Vagina (tissue), 2 donors: ENCODE data around the gene BUB3.

Source experiments
- CTCF ChIP-seq, 3 experiments: fragments of 450-650 bp in 2 of 3; fragments of 200-600 bp in 1 of 3; sonication (generic) in 1 of 3; IDR thresholded peaks; one replicate each; pipeline ENCODE4 v1.5.1; 2017 to 2019; ENCODE audit warnings: antibody characterized with exemption in 3 of 3, mild to moderate bottlenecking in 2 of 3, moderate library complexity in 2 of 3
- POLR2A ChIP-seq, 2 donors: fragments of 450-650 bp; IDR thresholded peaks; one replicate each; pipeline ENCODE4 v1.6.1; 2017; ENCODE audit warnings: antibody characterized with exemption in 2 of 2, mild to moderate bottlenecking in 2 of 2, moderate library complexity in 2 of 2
- POLR2AphosphoS5 ChIP-seq, 2 donors: sonication (generic); formaldehyde crosslinking; IDR thresholded peaks; one replicate each; pipeline ENCODE4 v1.9.0; 2017; ENCODE audit warnings: antibody characterized with exemption in 2 of 2, mild to moderate bottlenecking in 2 of 2, low read depth in 1 of 2; ENCODE audit not compliant: insufficient read depth in 1 of 2

- TF ChIP-seq CTCF (IDR thresholded peaks at IDR 0.05): no peak
- no peak for TF ChIP-seq POLR2AphosphoS5 (IDR thresholded peaks at IDR 0.05; ENCODE audit: insufficient read depth in 1 of 2, low read depth in 1 of 2)
- TF ChIP-seq POLR2A (IDR thresholded peaks at IDR 0.05): no peak
Measured at GRCh38 chr10:123187781-123188180, 33.6 kb downstream of the BUB3 start.
